Prostate gland (tissue), 2 donors: ENCODE measurements around the gene EMP2.

Experiments
- POLR2A ChIP-seq: fragments of 450-650 bp; IDR thresholded peaks from one replicate; pipeline ENCODE4 v1.6.1; 2016; ENCODE audit warnings: antibody characterized with exemption, mild to moderate bottlenecking
- POLR2AphosphoS5 ChIP-seq: sonication (generic); formaldehyde crosslinking; IDR thresholded peaks from one replicate; pipeline ENCODE4 v1.6.1; 2017; ENCODE audit warnings: antibody characterized with exemption
- TF ChIP-seq, protein P1 (sequence below), 4 experiments: fragments of 200-600 bp in 2 of 4; fragments of 450-650 bp in 2 of 4; sonication (generic) in 2 of 4; IDR thresholded peaks; 1 replicate in 3 of 4; 2 replicates in 1 of 4; pipeline ENCODE4 v1.5.1; 2016 to 2019; ENCODE audit warnings: antibody characterized with exemption in 4 of 4, mild to moderate bottlenecking in 2 of 4, moderate library complexity in 2 of 4

DNA sequence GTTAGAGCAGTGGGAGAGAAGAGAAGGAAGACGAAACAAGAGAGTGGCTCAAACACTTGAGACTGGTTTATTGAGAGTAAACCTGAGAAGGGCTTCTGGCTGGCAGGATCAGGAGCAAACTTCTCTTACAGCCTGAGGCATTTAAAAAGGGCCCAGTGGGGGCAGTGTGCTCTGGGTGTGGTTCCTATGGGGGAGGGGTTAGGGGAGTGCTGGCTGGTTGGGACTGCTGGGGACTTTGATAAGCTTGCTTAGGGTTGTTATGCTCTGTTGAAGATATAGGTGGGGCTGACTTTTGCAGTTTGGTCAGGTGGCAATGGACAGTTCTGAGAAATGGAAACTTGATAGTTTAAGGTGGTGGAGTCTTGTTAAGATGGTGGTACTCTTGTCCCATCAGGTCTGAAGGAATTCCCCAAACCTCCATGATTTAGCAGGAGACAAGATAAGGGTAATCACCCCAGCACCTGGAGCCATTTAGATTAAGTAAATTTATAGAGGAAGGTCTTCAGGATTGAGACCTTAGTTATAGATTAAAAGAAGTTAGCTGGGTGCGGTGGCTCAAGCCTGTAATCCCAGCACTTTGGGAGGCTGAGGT lies 79.3 kb downstream of the EMP2 start:
- TF ChIP-seq POLR2A (no peak), POLR2AphosphoS5 (no peak)
- TF ChIP-seq, protein P1, sequence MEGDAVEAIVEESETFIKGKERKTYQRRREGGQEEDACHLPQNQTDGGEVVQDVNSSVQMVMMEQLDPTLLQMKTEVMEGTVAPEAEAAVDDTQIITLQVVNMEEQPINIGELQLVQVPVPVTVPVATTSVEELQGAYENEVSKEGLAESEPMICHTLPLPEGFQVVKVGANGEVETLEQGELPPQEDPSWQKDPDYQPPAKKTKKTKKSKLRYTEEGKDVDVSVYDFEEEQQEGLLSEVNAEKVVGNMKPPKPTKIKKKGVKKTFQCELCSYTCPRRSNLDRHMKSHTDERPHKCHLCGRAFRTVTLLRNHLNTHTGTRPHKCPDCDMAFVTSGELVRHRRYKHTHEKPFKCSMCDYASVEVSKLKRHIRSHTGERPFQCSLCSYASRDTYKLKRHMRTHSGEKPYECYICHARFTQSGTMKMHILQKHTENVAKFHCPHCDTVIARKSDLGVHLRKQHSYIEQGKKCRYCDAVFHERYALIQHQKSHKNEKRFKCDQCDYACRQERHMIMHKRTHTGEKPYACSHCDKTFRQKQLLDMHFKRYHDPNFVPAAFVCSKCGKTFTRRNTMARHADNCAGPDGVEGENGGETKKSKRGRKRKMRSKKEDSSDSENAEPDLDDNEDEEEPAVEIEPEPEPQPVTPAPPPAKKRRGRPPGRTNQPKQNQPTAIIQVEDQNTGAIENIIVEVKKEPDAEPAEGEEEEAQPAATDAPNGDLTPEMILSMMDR (IDR thresholded peaks at IDR 0.05) = no peak
